GM12878 (cell line): ENCODE results near the gene PRSS36. TPM values are rescaled to one million over a fixed set of nuclear protein-coding genes. Genes with fewer than 3 reads are reported as not detected.

Experiments used
- ATAC-seq: fragments of 200-7000 bp; cut with Tn5 transposase; 3 replicates; pipeline ENCODE4 v1.9.1; 2020; ENCODE audit warnings: mild to moderate bottlenecking, moderate library complexity
- BruUV-seq: library from RNA; stranded (reverse); fragments of 400-500 nt; replicated peaks from 2 replicates; lab custom pipeline; 2021; lab: Mats Ljungman, UMichigan
- CTCF ChIA-PET: fragments of 300-600 bp; sonication (Branson Sonifier 250); formaldehyde crosslinking; extraction: SDS; loops from one replicate; lab custom pipeline; 2021; ENCODE audit warnings: inconsistent platforms; lab: Yijun Ruan, JAX
- POLR2A ChIA-PET: fragments of 350-600 bp; formaldehyde crosslinking; extraction: SDS; loops from one replicate; lab custom pipeline; 2021; ENCODE audit warnings: inconsistent platforms; lab: Charles Lee
- RAD21 ChIA-PET: fragments of 300-600 bp; sonication (Branson Sonifier 250); formaldehyde crosslinking; loops from one replicate; lab custom pipeline; 2023; ENCODE audit warnings: antibody characterized with exemption; ENCODE audit not compliant: unreplicated experiment; lab: Charles Lee
- SMC1A ChIA-PET: fragments of 300-600 bp; sonication (Branson Sonifier 250); formaldehyde crosslinking; loops from one replicate; lab custom pipeline; 2023; ENCODE audit not compliant: unreplicated experiment, uncharacterized antibody; lab: Charles Lee
- DNase-seq: peaks from one replicate; pipeline ENCODE4 v3.0.0-alpha.2; 2011; ENCODE audit warnings: low read depth, low spot score
- FAIRE-seq: peaks from 3 replicates; lab custom pipeline; 2011; peaks lifted over from hg19 to GRCh38; lab: Jason Lieb, UNC
- H2AFZ ChIP-seq: 2 replicates; pipeline ENCODE4 v1.6.0; 2011; ENCODE audit warnings: low read depth, low read length, control low read depth; ENCODE audit not compliant: control insufficient read depth
- H3K27ac ChIP-seq: 2 replicates; pipeline ENCODE4 v1.5.1; 2011; ENCODE audit warnings: control low read depth; ENCODE audit not compliant: control insufficient read depth, insufficient read depth
- H3K27me3 ChIP-seq, 2 experiments: replicated peaks in 1 of 2; 2 replicates each; pipeline versions ENCODE4 v1.6.0 to v1.6.1; 2011; ENCODE audit warnings: low read length in 1 of 2; ENCODE audit not compliant: control insufficient read depth in 2 of 2, insufficient read depth in 2 of 2
- H3K36me3 ChIP-seq, 2 experiments: 2 replicates each; pipeline ENCODE4 v1.5.1; 2011; ENCODE audit warnings: low read length in 1 of 2; ENCODE audit not compliant: control insufficient read depth in 2 of 2, insufficient read depth in 2 of 2
- H3K4me1 ChIP-seq: 2 replicates; pipeline ENCODE4 v1.6.1; 2011; ENCODE audit warnings: mild to moderate bottlenecking, low read length, moderate library complexity, mixed read lengths; ENCODE audit not compliant: control insufficient read depth, insufficient read depth
- H3K4me2 ChIP-seq: 2 replicates; pipeline ENCODE4 v1.6.0; 2011; ENCODE audit warnings: control low read depth; ENCODE audit not compliant: control insufficient read depth, insufficient read depth
- H3K4me3 ChIP-seq: fragments of 200-600 bp; sonication (generic); 2 replicates; pipeline ENCODE4 v1.5.1; 2016
- H3K79me2 ChIP-seq: 2 replicates; pipeline ENCODE4 v1.6.0; 2011; ENCODE audit warnings: low read length; ENCODE audit not compliant: control insufficient read depth, insufficient read depth
- H3K9ac ChIP-seq: 2 replicates; pipeline ENCODE4 v1.8.0; 2011; ENCODE audit warnings: low read length, control low read depth, mixed read lengths; ENCODE audit not compliant: control insufficient read depth, insufficient read depth
- H3K9me3 ChIP-seq: replicated peaks from 3 replicates; pipeline ENCODE4 v1.5.1; 2011; ENCODE audit warnings: mild to moderate bottlenecking, low read length; ENCODE audit not compliant: control insufficient read depth, insufficient read depth
- H4K20me1 ChIP-seq: 2 replicates; pipeline ENCODE4 v1.6.0; 2011; ENCODE audit not compliant: control insufficient read depth, insufficient read depth
- ATF7 ChIP-seq: fragments of 450-650 bp; IDR thresholded peaks from 2 replicates; pipeline ENCODE4 v1.6.1; 2016; ENCODE audit warnings: low read depth, mild to moderate bottlenecking
- ESRRA ChIP-seq: IDR thresholded peaks from 2 replicates; pipeline ENCODE4 v1.6.1; 2012; ENCODE audit warnings: mild to moderate bottlenecking, low read length, improper control_type of control experiment
- NFYA ChIP-seq: IDR thresholded peaks from 2 replicates; pipeline ENCODE4 v1.6.1; 2011; ENCODE audit warnings: low read depth, mild to moderate bottlenecking, low read length, improper control_type of control experiment, borderline replicate concordance
- NR2C1 ChIP-seq: fragments of 450-650 bp; IDR thresholded peaks from 2 replicates; pipeline ENCODE4 v1.6.1; 2017; ENCODE audit warnings: antibody characterized with exemption, mild to moderate bottlenecking, moderate library complexity
- NRF1 ChIP-seq: conservative IDR thresholded peaks from 2 replicates; pipeline ENCODE4 v1.6.1; 2011; ENCODE audit warnings: mild to moderate bottlenecking, low read depth, low read length, improper control_type of control experiment
- RCOR1 ChIP-seq: conservative IDR thresholded peaks from 2 replicates; pipeline ENCODE4 v1.6.1; 2012; ENCODE audit warnings: low read depth, low read length, improper control_type of control experiment
- SIX5 ChIP-seq: IDR thresholded peaks from 2 replicates; pipeline ENCODE4 v1.6.1; 2011; ENCODE audit warnings: mild to moderate bottlenecking, low read depth, low read length, moderate library complexity; ENCODE audit not compliant: severe bottlenecking
- SMC3 ChIP-seq: IDR thresholded peaks from 2 replicates; pipeline ENCODE4 v1.6.1; 2011; ENCODE audit warnings: low read length, improper control_type of control experiment, borderline replicate concordance
- TCF12 ChIP-seq: IDR thresholded peaks from 2 replicates; pipeline ENCODE4 v1.6.1; 2011; ENCODE audit warnings: low read depth, mild to moderate bottlenecking, low read length
- WRNIP1 ChIP-seq: IDR thresholded peaks from 2 replicates; pipeline ENCODE4 v1.6.1; 2011; ENCODE audit warnings: low read depth, low read length, improper control_type of control experiment, borderline replicate concordance
- ZNF384 ChIP-seq: IDR thresholded peaks from 2 replicates; pipeline ENCODE4 v1.6.1; 2012; ENCODE audit warnings: low read depth, mild to moderate bottlenecking, low read length, improper control_type of control experiment, borderline replicate concordance
- WGBS: methylation state at CpG from one replicate; pipeline ENCODE4 v1.1.6; 2016; ENCODE audit warnings: low lambda C conversion rate; ENCODE audit not compliant: insufficient replicate concordance, insufficient coverage; ENCODE audit errors: missing lambda C conversion rate; 5-methylcytosine and 5-hydroxymethylcytosine counted together
- in situ Hi-C: fragments of 300-500 bp; cut with MboI; formaldehyde crosslinking; loops from 9 replicates; pipeline ENCODE4 v1.14.3; 2018; ENCODE audit warnings: mixed read lengths
- intact Hi-C: fragments of 100-400 bp; cut with micrococcal nuclease; formaldehyde crosslinking; loops from one replicate; pipeline ENCODE4 v1.14.2; 2022; ENCODE audit not compliant: unreplicated experiment
- polyA plus RNA-seq, 11 experiments: library from polyadenylated mRNA; depleted of rRNA in 4 of 11; unstranded in 6 of 11; stranded (reverse) in 5 of 11; fragments of >200 nt; fragmentation: Nextera tagmentation in 4 of 11; fragmentation: Illumina TruSeq in 1 of 11; extraction: Ambion mirVana in 4 of 11; extraction: Trizol in 1 of 11; gene quantifications; 1 replicate in 1 of 11; 2 replicates in 10 of 11; pipeline versions ENCODE4 v1.2.1 to v1.2.3, GENCODE V29; 2011 to 2016; ENCODE audit warnings: inconsistent platforms in 2 of 11, missing spikeins in 2 of 11, low read depth in 1 of 11
- total RNA-seq, 4 experiments: library from RNA; depleted of rRNA in 3 of 4; stranded (reverse); fragments of >200 nt in 3 of 4; fragmentation: Illumina TruSeq in 1 of 4; extraction: Trizol in 1 of 4; gene quantifications; 2 replicates each; pipeline versions ENCODE4 v1.2.1 to v1.2.3, GENCODE V29; 2013 to 2021
- TF ChIP-seq, protein P1 (sequence below): fragments of 450-650 bp; formaldehyde crosslinking; IDR thresholded peaks from 2 replicates; pipeline ENCODE4 v1.5.0; 2022; ENCODE audit warnings: mild to moderate bottlenecking, missing genetic modification characterization
- TF ChIP-seq, protein P2 (sequence below): IDR thresholded peaks from 2 replicates; pipeline ENCODE4 v1.6.1; 2012; ENCODE audit warnings: improper control_type of control experiment, low read depth, low read length; ENCODE audit not compliant: insufficient replicate concordance

PRSS36 gene
- total and polyA plus RNA-seq, 10 of the 15 experiments (the other 5 are each of a cell fraction or from before 2014, with no cell fraction given), result 0.11 to 1.1 (median 0.17) TPM; not detected in 3

DNA sequence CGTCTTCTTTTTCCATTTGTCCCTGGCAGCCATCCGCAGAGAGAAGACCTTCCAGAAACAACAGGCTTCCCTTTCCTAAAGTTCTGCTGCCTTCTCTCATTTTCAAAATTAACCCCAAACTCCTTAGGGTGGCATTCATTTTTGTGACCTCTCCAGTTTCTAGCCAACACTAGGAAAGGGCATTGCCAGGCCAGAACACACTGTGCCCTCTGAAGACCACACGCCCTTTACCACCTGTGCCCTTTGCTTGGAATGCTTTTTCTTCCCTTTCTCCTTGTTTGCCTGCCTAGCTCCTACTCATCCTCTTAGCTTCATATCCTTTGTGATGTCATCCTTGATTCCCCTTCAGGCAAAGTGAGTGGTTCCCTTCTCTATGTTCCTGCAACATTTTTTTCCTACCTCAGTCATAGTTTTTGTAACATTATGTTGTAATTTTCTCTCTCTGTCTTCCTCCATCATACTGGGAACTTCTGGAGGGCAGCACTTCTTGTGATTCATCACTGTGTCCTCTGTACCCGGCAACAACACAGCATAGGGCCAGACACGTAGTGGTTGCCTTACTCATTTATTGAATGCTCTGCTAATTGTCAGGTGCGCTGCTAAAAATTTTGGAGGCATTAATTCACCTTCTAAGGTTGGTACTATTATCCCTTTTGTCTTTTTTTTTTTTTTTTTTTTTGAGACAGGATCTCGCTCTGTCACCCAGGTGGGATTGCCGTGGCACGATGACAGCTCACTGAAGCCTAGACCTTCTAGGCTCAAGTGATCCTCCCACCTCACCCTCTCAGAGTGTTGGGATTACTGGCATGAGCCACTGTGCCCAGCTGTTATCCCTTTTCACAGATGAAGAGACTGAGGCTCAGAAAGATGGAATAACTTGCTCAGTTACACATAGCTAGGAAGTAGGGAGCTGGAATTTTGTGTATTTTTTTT, 31.4 kb downstream of the PRSS36 start:
- Histone ChIP-seq H3K9me3 (no peaks in the 10 kb centered on the region), H3K4me1 (peaks cover 8% of the 10 kb centered on the region), H2AFZ (no peak overlapping the region), H4K20me1 (no peaks in the 10 kb centered on the region), H3K27ac (peak overlapping the region; percentile 36; the same call in 1 of the 2 replicates), H3K79me2 (peaks cover 11% of the 10 kb centered on the region), H3K27me3 (no peaks in the 10 kb centered on the region), H3K9ac (peak overlapping the region; percentile 46), H3K36me3 (peaks cover 3 to 9% of the 10 kb centered on the region in 2 experiments; a peak in 3 of 4 replicates), H3K4me2 (peak overlapping the region; percentile 11), H3K4me3 (peak overlapping the region; percentile 84)
- FAIRE-seq, result no peak
- in situ Hi-C loops (loop anchor here (10.0 kb wide), 1 partner anchor 756 kb away; the partner anchor contains the start of gene ZNF267), intact Hi-C loops (loop anchor here (10.0 kb wide), 1 partner anchor 756 kb away; the partner anchor contains the start of gene ZNF267)
- ChIA-PET CTCF (interaction anchor here (0.6 to 1.6 kb wide), 3 partner anchors 24 to 265 kb away, joined by 3 to 15 read pairs (median 9); no protein-coding TSS in a partner anchor), SMC1A (interaction anchor here (1.0 to 2.4 kb wide), 4 partner anchors 17 to 264 kb away, joined by 3 to 7 read pairs (median 4); partner anchors contain the start of genes ZNF646 and ZNF668), POLR2A (interaction anchor here (0.6 to 1.7 kb wide), 12 partner anchors 10 to 341 kb away, joined by 3 to 24 read pairs (median 4); partner anchors contain the start of genes BCKDK, FUS, PYCARD and ZNF646), RAD21 (interaction anchor here (0.7 to 5.2 kb wide), 8 partner anchors 11 to 594 kb away, joined by 3 to 48 read pairs (median 4); partner anchors contain the start of genes BCKDK, ZNF646 and ZNF668)
- WGBS, result 52% methylated on average over 9 of the region's 9 CpGs
- no peak for DNase-seq
- BruUV-seq, result no TSS peak
- no peak for ATAC-seq
- TF ChIP-seq NR2C1 (no peak), ATF7 (no peak), SIX5 (no peak), TCF12 (no peak), RCOR1 (no peak), WRNIP1 (no peak), NFYA (no peak), ESRRA (no peak), NRF1 (no peak), SMC3 (no peak), ZNF384 (no peak)
- TF ChIP-seq, protein P1, sequence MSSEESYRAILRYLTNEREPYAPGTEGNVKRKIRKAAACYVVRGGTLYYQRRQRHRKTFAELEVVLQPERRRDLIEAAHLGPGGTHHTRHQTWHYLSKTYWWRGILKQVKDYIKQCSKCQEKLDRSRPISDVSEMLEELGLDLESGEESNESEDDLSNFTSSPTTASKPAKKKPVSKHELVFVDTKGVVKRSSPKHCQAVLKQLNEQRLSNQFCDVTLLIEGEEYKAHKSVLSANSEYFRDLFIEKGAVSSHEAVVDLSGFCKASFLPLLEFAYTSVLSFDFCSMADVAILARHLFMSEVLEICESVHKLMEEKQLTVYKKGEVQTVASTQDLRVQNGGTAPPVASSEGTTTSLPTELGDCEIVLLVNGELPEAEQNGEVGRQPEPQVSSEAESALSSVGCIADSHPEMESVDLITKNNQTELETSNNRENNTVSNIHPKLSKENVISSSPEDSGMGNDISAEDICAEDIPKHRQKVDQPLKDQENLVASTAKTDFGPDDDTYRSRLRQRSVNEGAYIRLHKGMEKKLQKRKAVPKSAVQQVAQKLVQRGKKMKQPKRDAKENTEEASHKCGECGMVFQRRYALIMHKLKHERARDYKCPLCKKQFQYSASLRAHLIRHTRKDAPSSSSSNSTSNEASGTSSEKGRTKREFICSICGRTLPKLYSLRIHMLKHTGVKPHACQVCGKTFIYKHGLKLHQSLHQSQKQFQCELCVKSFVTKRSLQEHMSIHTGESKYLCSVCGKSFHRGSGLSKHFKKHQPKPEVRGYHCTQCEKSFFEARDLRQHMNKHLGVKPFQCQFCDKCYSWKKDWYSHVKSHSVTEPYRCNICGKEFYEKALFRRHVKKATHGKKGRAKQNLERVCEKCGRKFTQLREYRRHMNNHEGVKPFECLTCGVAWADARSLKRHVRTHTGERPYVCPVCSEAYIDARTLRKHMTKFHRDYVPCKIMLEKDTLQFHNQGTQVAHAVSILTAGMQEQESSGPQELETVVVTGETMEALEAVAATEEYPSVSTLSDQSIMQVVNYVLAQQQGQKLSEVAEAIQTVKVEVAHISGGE (CRISPR knock-in tag), result no peak
- TF ChIP-seq, protein P2, sequence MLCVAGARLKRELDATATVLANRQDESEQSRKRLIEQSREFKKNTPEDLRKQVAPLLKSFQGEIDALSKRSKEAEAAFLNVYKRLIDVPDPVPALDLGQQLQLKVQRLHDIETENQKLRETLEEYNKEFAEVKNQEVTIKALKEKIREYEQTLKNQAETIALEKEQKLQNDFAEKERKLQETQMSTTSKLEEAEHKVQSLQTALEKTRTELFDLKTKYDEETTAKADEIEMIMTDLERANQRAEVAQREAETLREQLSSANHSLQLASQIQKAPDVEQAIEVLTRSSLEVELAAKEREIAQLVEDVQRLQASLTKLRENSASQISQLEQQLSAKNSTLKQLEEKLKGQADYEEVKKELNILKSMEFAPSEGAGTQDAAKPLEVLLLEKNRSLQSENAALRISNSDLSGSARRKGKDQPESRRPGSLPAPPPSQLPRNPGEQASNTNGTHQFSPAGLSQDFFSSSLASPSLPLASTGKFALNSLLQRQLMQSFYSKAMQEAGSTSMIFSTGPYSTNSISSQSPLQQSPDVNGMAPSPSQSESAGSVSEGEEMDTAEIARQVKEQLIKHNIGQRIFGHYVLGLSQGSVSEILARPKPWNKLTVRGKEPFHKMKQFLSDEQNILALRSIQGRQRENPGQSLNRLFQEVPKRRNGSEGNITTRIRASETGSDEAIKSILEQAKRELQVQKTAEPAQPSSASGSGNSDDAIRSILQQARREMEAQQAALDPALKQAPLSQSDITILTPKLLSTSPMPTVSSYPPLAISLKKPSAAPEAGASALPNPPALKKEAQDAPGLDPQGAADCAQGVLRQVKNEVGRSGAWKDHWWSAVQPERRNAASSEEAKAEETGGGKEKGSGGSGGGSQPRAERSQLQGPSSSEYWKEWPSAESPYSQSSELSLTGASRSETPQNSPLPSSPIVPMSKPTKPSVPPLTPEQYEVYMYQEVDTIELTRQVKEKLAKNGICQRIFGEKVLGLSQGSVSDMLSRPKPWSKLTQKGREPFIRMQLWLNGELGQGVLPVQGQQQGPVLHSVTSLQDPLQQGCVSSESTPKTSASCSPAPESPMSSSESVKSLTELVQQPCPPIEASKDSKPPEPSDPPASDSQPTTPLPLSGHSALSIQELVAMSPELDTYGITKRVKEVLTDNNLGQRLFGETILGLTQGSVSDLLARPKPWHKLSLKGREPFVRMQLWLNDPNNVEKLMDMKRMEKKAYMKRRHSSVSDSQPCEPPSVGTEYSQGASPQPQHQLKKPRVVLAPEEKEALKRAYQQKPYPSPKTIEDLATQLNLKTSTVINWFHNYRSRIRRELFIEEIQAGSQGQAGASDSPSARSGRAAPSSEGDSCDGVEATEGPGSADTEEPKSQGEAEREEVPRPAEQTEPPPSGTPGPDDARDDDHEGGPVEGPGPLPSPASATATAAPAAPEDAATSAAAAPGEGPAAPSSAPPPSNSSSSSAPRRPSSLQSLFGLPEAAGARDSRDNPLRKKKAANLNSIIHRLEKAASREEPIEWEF, result no peak
